Measurements from ENCODE around the gene PDZD8. TPM values are rescaled to one million over a fixed set of nuclear protein-coding genes. Genes with fewer than 3 reads are reported as not detected.
"Not testable (repeated sequence)": the region's sequence is repeated elsewhere in the genome, so short reads cannot be mapped to it uniquely, and the experiment has no call there.

The PDZD8 gene
- total RNA-seq, 1 donor from 2014 or later, result 13.2 TPM

DNA sequence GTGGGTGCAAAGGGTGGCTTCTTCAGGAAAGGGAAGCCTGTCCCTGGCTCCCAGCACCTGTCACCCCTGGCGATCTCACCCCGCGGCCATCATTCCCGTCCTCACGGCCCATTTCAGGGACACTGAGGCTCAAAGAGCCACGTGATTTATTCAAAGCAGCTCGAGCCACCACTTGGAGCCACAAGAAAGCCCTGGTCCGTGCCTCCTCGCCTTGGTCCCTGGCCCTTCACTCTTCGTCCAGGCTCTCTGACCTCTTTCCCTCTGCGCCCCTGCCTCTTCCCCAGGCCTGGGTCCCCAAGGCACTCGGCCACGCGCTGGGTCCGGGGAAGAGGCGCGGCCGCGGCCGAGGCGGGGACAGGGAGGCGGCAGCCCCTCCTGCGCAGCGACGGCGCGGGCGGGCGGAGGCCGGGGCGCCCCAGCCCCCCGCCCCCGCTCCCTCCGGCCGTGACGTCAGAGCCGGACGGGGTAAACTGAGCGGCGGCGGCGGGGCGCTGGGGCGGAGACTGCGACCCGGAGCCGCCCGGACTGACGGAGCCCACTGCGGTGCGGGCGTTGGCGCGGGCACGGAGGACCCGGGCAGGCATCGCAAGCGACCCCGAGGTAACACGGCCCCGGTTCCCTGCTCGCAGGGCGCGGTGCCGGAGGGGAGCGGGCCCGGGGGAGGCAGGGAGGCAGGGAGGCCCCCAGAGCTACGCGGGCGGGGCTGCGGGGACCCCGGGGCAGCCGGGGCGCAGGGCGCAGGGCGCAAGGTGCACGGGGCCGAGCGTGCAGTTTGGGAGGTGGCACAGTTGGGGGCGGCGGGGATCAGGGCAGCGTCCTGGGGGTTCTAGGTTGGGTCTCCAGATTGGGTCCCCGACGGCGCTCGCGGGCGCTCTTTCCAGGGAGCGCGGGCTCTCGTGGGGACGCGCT, 134.4 kb downstream of the PDZD8 start, which contains the start of gene SLC18A2:
SLC18A2 (plus strand) TSS at position 494 of the 909 bp plus-strand sequence. CDS start 580 bp downstream, outside the sequence.
- intact Hi-C loops (cut with micrococcal nuclease), result no loop called here
- Mint-ChIP-seq H3K4me1 (peaks cover 4% of the 10 kb centered on the region), H3K36me3 (ENCODE audit: low read depth) (no peaks in the 10 kb centered on the region), H3K27me3 (peaks cover 34% of the 10 kb centered on the region), H3K27ac (no peak within 1 kb of the TSS), H3K4me3 (no peak within 1 kb of the TSS), H3K9me3 (peaks cover 8% of the 10 kb centered on the region)
- TF ChIP-seq, protein P1, sequence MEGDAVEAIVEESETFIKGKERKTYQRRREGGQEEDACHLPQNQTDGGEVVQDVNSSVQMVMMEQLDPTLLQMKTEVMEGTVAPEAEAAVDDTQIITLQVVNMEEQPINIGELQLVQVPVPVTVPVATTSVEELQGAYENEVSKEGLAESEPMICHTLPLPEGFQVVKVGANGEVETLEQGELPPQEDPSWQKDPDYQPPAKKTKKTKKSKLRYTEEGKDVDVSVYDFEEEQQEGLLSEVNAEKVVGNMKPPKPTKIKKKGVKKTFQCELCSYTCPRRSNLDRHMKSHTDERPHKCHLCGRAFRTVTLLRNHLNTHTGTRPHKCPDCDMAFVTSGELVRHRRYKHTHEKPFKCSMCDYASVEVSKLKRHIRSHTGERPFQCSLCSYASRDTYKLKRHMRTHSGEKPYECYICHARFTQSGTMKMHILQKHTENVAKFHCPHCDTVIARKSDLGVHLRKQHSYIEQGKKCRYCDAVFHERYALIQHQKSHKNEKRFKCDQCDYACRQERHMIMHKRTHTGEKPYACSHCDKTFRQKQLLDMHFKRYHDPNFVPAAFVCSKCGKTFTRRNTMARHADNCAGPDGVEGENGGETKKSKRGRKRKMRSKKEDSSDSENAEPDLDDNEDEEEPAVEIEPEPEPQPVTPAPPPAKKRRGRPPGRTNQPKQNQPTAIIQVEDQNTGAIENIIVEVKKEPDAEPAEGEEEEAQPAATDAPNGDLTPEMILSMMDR (IDR thresholded peaks at IDR 0.05), result no peak
- DNase-seq (no peak), ATAC-seq (ENCODE audit: low read depth) (no peak)
- POLR2A ChIA-PET, result no interaction called here
- CTCF ChIA-PET, result no interaction called here

DNA sequence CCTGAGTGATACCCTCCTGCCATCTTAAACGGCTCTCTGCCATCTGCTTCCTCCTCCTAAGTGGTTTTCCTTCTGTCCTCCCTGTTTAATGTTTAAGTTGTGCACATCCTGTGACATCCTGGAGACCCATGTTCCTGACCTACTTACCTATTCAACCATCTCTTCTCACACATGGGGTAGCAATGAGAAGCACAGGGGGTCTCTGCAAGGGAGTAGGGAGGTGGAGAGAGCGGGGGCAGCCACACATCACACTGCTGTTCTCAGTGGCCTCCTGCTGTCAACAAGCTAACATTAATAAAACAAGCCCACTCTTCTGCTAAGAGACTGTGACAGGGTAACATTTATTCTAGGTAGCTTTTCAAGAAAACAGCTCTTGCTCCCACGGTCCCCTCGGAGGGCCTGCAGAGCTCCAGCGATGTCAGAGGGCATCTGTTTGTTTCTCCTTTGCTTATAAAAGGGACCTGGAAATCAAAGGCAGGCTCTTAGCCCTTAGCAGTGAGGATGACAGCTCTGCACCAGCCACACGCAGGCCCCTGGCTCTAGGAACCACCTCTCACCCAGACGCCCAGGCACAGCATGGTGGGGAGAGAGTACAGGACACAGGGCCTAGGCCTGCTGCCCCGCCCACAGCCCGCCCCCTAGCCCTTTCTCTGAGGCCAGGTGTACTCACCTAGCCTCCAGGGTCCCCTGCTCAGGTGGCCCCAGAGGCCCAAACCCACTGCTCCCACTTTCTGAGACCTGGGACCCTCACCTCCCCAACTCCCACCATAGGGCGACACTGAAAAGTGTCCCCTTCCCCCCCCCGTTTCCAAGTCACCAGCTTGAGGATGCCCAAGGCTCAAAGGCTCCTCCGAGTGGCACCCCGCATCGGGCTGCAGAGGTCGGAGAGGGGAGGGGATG, 135.3 kb downstream of the PDZD8 start:
- DNase-seq (no peak), ATAC-seq (ENCODE audit: low read depth) (no peak)
- Mint-ChIP-seq H3K27me3 (peaks cover 27% of the 10 kb centered on the region), H3K27ac (no peak overlapping the region), H3K36me3 (ENCODE audit: low read depth) (no peaks in the 10 kb centered on the region), H3K4me3 (no peak overlapping the region), H3K9me3 (peaks cover 8% of the 10 kb centered on the region), H3K4me1 (peaks cover 4% of the 10 kb centered on the region)
- TF ChIP-seq, protein P1 (IDR thresholded peaks at IDR 0.05), result no peak
- CTCF ChIA-PET, result no interaction called here
- intact Hi-C loops (cut with micrococcal nuclease), result no loop called here
- POLR2A ChIA-PET, result no interaction called here

DNA sequence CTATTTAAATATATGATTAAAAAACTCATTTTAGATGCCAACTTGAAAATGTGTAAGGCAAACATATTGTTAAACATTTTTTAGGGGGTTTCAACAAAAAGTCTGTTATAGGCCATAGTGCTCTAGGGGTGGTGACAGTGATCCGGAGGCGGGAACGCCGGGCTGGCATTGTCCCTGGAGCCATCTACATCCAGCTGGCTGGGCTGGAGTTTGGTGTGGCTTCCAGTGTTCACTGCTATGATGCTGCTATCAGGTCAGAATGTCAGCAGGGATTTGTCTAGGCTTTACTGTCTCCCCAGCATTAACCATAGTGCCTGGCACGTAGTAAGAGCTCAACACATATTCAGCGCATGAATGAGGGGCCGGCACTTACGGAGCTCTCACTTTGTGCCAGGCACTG, 136.2 kb downstream of the PDZD8 start:
- Mint-ChIP-seq H3K4me1 (peaks cover 4% of the 10 kb centered on the region), H3K9me3 (peaks cover 8% of the 10 kb centered on the region), H3K36me3 (ENCODE audit: low read depth) (no peaks in the 10 kb centered on the region), H3K27me3 (peaks cover 19% of the 10 kb centered on the region), H3K27ac (no peak overlapping the region), H3K4me3 (no peak overlapping the region)
- TF ChIP-seq, protein P1 (IDR thresholded peaks at IDR 0.05), result no peak
- intact Hi-C loops (cut with micrococcal nuclease), result no loop called here
- ChIA-PET POLR2A (no interaction called here), CTCF (no interaction called here)
- DNase-seq, result no peak
- no peak for ATAC-seq (ENCODE audit: low read depth)

DNA sequence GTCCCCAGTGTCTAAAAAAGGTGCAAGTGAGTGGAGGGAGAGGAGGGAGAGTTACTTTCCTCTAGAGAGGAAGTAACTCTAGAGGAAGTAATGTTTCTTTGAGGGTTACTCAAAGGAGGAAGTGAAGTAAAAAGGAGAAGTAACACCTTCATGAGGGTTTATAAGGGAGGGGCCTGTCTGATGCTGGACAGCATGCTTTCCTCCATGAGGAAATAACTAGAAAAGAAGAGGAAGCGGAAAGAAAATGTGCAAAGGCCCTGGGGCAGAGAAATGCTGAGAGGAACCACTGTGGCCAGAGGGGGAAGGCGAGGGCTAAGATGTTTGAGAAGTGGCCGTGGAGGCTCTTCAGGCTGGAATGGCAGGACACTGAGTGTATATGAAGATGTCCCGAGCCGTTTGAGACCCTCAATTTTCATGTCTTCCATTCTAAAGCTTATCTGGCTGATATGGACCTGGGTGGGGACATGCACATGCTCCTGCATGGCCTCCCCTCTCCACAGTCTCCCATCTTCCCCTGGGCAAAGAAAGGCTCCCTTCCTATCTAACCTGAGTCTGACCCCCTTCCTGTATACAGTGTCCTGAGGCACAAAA, 137.7 kb downstream of the PDZD8 start:
- ATAC-seq (ENCODE audit: low read depth), result no peak
- peaks cover 8% of the 10 kb centered on the region for H3K9me3 Mint-ChIP-seq
- DNase-seq, result no peak
- peaks cover 4% of the 10 kb centered on the region for H3K4me1 Mint-ChIP-seq
- ChIA-PET POLR2A (no interaction called here), CTCF (no interaction called here)
- TF ChIP-seq, protein P1 (IDR thresholded peaks at IDR 0.05), result no peak
- no peak overlapping the region for H3K4me3 Mint-ChIP-seq
- intact Hi-C loops (cut with micrococcal nuclease), result no loop called here
- peaks cover 18% of the 10 kb centered on the region for H3K27me3 Mint-ChIP-seq
- no peaks in the 10 kb centered on the region for H3K36me3 Mint-ChIP-seq (ENCODE audit: low read depth)
- peak overlapping the region; percentile 50 for H3K27ac Mint-ChIP-seq

DNA sequence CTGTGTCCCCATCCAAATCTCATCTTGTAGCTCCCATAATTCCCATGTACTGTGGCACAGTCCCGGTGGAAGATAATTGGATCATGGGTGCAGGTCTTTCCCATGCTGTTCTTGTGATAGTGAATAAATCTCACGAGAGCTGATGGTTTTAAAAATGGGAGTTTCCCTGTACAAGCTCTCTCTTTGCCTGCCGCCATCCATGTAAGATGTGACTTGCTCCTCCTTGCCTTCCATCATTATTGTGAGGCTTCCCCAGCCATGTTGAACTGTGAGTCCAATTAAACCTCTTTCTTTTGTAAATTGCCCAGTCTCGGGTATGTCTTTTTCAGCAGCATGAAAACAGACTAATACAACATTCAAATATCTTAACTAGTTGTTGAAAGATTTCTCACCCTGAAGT, 145.1 kb downstream of the PDZD8 start:
- POLR2A ChIA-PET; H3K27ac Mint-ChIP-seq; DNase-seq; CTCF ChIA-PET; H3K4me1 Mint-ChIP-seq; intact Hi-C loops (cut with micrococcal nuclease); ATAC-seq (ENCODE audit: low read depth); H3K9me3 Mint-ChIP-seq; H3K4me3 Mint-ChIP-seq; H3K36me3 Mint-ChIP-seq (ENCODE audit: low read depth): not testable (repeated sequence)
- peaks cover 42% of the 10 kb centered on the region for H3K27me3 Mint-ChIP-seq
